Islet precursor cell (in vitro differentiated cells): ENCODE measurements around the gene SSX2.
"Not testable (repeated sequence)": the region's sequence is repeated elsewhere in the genome, so short reads cannot be mapped to it uniquely, and the experiment has no call there.

Source experiments
- DNase-seq: peaks from one replicate; pipeline ENCODE4 v3.0.0-alpha.2; 2018

SSX2 gene, protein sequence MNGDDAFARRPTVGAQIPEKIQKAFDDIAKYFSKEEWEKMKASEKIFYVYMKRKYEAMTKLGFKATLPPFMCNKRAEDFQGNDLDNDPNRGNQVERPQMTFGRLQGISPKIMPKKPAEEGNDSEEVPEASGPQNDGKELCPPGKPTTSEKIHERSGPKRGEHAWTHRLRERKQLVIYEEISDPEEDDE

GRCh38 chrX:52707078-52707477 is at the start of gene SSX2:
TSS of gene SSX2 (minus strand) at chrX:52707178. CDS start at chrX:52705749, 1,429 bp downstream.
- DNase-seq, result not testable (repeated sequence)

- not testable (repeated sequence) for DNase-seq
Observed at GRCh38 chrX:52750952-52751351, 44.0 kb upstream of the SSX2 start, which contains the start of gene SSX2B. TSS of gene SSX2B (plus strand) at chrX:52751252. CDS start at chrX:52752681, 1,429 bp downstream.

DNA sequence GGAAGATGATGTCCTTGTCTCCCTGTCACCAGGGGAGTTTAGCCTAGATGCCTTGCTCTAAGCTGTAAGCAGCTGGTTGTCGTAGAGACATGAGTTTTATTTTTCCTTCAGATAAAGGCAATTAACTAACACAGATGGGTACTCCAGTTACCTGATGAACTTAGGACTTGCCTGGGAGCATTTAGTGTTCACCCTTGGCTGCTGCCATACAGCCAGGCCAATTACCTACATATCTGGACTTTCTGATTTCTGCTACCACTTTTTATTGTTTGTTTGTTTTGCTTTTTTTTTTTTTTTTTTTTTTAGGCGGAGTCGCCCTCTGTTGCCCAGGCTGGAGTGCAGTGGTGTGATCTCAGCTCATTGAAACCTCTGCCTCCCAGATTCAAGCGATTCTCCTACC is 14.9 kb downstream of the SSX2 start:
- DNase-seq, result not testable (repeated sequence)

- DNase-seq, result not testable (repeated sequence)
Observed at GRCh38 chrX:52662218-52662617, 44.8 kb downstream of the SSX2 start.

DNA sequence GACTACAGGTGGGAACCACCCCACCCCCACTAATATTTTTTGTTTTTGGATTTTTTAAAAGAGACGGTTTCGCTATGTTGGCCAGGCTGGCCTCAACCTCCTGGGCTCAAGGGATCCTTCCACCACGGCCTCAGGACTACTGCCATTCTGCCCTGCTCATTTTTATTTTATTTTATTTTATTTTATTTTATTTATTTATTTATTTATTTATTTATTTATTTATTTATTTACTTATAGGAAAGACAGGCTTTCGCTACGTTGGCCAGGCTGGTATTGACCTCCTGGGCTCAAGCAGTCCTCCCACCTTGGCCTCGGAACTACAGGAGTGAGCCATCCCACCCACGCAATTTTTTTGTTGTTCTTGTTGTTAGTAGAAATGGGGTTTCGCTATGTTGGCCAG is 51.5 kb downstream of the SSX2 start:
- not testable (repeated sequence) for DNase-seq

GRCh38 chrX:52654800-52655199 is 52.2 kb downstream of the SSX2 start, which contains the start of gene SSX7:
TSS of gene SSX7 (minus strand) at chrX:52654900. CDS start at chrX:52653472, 1,428 bp downstream.
- not testable (repeated sequence) for DNase-seq

GRCh38 chrX:52650676-52651075 is 56.3 kb downstream of the SSX2 start:
- DNase-seq, result not testable (repeated sequence)

GRCh38 chrX:52648956-52649355 is 58.0 kb downstream of the SSX2 start:
- not testable (repeated sequence) for DNase-seq
